GM18907 (cell line): Measurements from ENCODE around the gene UBR1.
"Not testable (repeated sequence)": the region's sequence is repeated elsewhere in the genome, so short reads cannot be mapped to it uniquely, and the experiment has no call there.

Source experiments
- ATAC-seq: cut with Tn5 transposase; IDR thresholded peaks from one replicate; pipeline ENCODE4 v1.9.1; 2021; ENCODE audit warnings: mild to moderate bottlenecking, moderate library complexity; ENCODE audit not compliant: unreplicated experiment

Gene UBR1

DNA sequence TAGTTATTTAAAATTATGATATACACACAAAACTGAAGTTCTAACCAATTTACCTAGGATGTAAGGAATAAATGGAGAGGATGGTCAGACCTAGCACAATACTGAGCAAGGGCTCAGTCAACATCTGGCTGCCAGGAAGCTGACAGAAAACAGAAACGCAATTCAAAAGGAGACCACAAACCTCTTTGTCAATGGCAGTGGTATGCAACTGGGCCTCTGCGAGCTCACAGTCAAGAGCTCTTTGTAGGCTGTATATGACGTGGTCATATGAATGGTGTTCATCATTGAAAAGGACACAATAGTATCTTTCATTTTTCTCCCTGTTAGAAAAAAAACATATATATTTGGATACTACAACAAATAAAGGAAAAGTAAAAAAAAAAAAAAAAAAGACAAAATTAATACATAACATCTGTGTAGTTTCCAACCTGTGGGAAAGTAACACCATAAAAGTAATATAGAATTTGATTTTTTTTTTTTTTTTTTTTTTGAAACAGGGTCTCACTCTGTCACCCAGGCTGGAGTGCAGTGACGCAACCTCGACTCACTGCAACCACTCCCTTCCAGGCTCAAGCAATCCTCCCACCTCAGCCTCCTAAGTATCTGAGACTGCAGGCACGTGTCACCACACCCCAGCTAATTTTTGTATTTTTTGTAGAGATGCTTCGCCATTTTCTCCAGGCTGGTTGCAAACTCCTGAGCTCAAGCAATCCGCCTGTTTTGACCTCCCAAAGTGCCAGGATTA, 37.9 kb downstream of the UBR1 start:
- no peak for ATAC-seq

DNA sequence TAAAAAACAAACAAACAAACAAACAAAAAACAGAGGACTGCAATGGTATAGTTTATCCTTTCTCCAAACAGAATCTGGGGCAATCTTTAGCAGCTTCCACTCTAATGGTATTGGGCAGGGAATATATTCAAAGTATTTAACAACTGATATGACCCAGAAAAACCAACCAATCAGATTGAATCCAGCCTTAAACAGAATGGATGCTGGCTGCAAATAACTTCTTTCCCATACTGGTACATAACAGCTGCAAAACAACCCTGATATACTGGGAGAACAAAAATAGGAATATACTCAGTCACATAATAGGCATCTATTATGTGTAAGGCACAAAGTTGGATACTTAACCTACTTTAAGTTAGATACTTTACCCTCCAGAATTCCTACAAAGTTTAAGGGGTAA, 49.1 kb downstream of the UBR1 start:
- no peak for ATAC-seq

DNA sequence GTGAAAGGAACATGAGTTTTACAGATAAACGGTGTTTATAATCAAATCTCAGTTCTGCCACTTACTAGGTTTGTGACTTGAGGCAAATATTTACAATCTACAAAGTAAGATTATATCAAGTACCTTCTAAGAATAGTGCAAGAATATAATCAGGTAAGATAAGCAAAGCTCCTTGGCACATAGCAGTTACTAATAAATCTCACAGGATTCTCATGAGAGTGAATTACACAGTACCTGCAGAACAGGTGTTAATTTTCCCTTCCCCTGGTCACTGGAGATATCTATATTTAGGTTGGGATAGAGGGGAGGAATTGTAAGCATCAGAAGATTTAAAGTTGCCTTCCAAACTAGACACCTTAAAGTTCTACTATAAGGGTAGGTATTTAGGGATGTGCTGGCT, 53.0 kb downstream of the UBR1 start:
- no peak for ATAC-seq

DNA sequence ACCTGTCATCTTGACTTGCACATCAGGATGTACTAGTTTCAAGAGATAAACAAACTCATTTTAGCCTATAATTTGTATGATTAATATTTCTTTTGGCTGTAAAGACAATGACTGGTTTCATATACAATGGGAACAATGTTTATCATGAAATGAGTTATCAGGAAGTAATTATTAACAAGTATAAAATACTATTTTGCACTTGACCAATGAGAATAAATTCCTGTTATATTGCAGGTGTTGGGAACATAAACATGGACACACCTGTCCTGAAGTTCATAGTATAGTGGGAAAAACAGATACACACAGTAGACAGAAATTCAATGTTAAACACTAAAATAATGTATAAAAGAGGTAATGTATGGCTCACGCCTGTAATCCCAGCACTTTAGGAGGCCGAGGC, 56.9 kb downstream of the UBR1 start:
- no peak for ATAC-seq

DNA sequence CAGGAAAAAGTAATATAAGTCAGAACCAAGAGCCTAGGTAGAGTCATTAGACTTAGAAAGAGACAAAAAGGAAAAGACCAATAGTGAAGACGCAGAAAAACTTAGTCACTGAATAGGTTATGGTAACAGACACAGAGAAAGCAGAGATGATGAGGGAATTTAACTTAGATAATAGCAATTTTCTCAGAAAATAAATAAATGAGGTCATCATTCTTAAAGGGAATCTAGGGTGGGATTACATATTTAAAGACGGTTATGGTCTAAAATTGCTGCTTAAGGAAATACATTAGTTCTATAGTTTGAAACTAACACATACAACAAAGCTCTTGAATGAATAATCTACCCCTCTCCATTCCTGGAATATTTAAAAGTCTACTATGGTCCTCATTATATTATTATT, 59.4 kb downstream of the UBR1 start:
- no peak for ATAC-seq

DNA sequence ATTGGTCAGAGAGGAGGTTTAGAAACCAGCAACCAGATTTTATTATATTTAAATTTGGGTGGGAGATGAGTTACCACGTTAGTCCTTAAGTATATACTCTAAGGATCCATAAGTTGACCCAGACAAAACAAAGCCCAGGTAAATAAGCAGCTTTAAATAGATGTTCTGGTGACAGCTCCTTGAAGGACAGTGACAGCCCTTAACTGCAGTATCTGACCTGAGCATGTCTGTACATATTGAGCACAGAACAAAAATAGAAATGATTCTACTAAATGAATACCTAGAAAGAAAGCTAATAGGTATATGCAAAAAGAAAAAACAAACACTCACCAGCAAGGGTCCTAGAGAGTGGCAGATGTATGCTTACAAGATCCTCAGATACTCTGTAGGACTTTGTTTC, 63.0 kb downstream of the UBR1 start:
- ATAC-seq = no peak

DNA sequence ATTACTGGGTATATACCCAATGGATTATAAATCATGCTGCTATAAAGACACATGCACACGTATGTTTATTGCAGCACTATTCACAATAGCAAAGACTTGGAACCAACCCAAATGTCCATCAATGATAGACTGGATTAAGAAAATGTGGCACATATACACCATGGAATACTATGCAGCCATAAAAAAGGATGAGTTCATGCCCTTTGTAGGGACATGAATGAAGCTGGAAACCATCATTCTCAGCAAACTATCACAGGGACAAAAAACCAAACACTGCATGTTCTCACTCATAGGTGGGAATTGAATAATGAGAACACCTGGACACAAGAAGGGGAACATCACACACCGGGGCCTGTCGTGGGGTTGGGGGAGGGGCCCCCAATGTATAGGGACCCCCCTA, 64.8 kb downstream of the UBR1 start:
- ATAC-seq = not testable (repeated sequence)

DNA sequence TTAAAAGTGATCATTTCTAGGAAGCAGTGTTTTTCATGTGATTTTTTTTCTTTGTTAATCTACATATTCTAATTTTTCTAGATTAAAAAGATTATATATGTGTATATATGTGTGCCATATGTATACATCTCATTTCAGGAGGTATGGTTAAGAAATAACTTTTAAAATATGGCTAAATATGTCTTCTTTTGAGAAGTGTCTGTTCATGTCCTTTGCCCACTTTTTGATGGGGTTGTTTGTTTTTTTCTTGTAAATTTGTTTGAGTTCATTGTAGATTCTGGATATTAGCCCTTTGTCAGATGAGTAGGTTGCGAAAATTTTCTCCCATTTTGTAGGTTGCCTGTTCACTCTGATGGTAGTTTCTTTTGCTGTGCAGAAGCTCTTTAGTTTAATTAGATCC, 70.6 kb downstream of the UBR1 start:
- not testable (repeated sequence) for ATAC-seq

DNA sequence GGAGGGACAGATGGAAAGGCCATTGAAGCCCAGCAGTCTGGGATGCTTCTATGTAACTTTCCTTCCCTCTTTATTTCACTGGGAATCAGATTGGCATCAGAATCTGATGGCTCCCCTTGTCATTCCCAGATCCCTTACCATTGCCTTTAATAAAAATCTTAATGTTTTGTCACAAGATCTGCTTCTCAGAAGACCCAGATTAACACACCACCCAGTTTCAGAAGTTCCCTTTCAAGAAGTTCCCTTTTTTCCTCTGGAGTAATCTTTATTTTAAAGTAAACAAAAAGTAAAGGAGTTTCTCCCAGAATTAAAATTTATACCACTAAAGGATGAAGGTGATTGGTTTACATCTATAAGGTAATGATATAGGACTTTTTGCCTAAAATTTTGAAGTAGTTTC, 76.4 kb downstream of the UBR1 start:
- ATAC-seq = no peak

- ATAC-seq = no peak
These were observed 80.7 kb downstream of the UBR1 start for GRCh38 chr15:43025150-43025549.

GRCh38 chr15:43014671-43015070, 91.2 kb downstream of the UBR1 start:
- not testable (repeated sequence) for ATAC-seq

- no peak for ATAC-seq
These were observed 96.6 kb downstream of the UBR1 start for GRCh38 chr15:43009206-43009605.

GRCh38 chr15:43008150-43008549, 97.7 kb downstream of the UBR1 start:
- ATAC-seq = no peak

DNA sequence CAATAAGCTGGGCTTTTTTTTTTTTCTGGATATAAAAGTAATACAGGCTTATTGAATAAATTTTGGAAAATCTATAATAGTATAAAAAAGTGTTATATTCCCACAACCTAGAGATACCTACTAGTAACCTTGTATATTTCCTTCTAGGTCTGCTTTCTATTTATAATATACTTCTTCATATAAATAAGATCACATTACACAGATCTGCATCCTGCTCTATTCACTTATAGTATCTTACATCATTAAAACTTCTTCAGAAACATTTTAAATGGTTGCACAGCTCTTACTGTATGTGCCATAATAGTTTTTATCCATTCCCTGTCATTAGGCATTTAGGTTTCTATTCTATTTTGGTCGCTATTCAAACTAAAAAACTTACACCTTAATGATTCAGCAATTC, 98.3 kb downstream of the UBR1 start:
- no peak for ATAC-seq

GRCh38 chr15:43006991-43007390, 98.8 kb downstream of the UBR1 start:
- no peak for ATAC-seq

- not testable (repeated sequence) for ATAC-seq
These were observed 100.8 kb downstream of the UBR1 start for GRCh38 chr15:43004886-43005595.

- ATAC-seq = no peak
These were observed 106.5 kb downstream of the UBR1 start for GRCh38 chr15:42999201-42999779.

DNA sequence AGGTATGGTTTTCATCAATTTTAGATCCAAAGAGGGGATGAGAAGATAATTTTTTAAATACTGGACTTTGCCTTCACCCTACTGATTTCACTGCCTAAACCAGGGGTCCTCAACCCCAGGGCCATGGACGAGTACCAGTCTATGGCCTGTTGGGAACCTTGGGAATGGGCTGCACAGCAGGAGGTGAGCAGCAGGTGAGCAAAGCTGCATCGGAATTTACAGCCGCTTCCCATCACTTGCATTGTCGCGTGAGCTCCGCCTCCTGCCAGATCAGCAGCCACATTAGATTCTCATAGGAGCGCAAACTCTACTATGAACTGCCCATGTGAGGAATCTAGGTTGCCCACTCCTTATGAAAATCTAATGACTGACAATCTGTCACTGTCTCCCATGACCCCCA, 109.0 kb downstream of the UBR1 start:
- ATAC-seq = no peak

- ATAC-seq = no peak
These were observed 111.3 kb downstream of the UBR1 start for GRCh38 chr15:42994546-42994945.

DNA sequence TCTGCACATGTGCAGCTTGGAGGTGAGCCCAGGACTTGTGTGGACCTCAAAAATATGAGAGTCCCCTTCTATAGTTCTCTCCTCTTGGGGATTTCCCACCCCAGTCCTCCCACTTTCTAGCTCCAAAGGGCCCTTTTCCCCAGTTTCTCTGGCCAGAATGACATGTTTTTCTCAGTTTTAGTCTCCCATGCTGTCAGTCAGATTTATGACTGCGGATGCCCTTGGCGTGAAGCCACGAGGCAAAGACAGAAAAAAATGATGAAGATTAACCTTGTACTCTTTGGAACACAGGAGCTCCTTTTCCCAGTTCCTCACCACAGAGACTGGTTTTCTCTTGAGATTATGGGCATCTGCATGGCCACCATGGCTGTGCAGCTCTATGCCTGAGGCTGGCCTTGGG, 113.2 kb downstream of the UBR1 start:
- ATAC-seq = no peak

GRCh38 chr15:42986693-42987342, 119.0 kb downstream of the UBR1 start:
- no peak for ATAC-seq
